Measurements from ENCODE around the gene MYH16.
"Not testable (repeated sequence)": the region's sequence is repeated elsewhere in the genome, so short reads cannot be mapped to it uniquely, and the experiment has no call there.

MYH16 gene

DNA sequence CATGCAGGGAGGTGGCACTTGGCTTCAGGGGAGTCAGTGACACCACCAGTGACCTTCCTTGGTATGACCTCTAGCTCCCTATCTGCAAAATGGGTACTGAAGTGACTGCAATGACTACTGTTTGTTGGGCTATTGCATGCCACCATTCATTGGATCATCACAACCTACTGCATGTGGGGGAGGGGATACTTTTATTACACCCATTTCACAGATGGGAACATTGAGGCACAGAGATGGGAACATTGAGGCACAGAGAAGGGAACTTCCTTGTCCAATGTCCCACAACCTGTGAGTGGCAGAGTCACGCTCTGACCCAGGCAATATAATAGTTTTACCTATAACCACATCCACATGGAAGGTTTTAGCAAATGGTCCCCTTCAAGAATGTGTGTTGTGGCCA is 12.2 kb upstream of the MYH16 start:
- no peak for DNase-seq

DNA sequence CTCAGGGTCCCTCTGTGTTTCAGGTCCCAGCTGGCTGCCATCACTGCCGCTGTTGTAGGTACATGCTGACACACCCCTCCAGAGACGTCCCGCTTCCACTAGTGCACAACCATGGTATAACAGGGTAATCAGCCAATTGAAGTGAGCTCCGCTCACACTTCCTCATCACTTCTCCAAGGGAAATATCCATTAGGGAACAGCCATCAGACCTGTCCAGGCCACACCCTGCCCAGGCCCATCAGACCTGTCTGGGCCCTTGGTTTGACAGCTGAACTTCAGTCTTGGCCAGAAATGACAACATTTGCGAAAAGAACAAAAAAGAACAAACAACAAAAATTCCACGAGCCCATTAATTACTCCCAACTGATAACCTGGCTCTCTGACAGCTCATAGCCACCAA is 11.0 kb upstream of the MYH16 start:
- DNase-seq, result no peak

GRCh38 chr7:99265848-99266480 is 6.7 kb upstream of the MYH16 start:
- DNase-seq, result no peak

DNA sequence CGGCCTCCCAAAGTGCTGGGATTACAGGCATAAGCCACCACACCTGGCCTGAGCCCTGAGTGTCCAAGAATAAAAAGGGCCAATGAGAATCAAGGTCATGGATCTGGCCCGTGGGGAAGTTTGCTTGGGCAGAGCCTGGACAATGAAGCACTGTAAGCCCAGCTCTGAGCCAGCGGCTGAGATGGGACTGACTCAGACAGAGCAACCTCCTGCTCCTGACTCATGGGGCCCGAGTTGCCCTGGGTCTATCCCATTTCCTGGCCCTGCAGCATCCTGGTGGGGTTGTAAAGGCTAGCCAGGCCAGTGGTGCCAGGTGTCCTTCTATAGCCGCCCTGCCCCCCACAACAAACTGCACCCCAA is 5.2 kb upstream of the MYH16 start:
- DNase-seq, result no peak

DNA sequence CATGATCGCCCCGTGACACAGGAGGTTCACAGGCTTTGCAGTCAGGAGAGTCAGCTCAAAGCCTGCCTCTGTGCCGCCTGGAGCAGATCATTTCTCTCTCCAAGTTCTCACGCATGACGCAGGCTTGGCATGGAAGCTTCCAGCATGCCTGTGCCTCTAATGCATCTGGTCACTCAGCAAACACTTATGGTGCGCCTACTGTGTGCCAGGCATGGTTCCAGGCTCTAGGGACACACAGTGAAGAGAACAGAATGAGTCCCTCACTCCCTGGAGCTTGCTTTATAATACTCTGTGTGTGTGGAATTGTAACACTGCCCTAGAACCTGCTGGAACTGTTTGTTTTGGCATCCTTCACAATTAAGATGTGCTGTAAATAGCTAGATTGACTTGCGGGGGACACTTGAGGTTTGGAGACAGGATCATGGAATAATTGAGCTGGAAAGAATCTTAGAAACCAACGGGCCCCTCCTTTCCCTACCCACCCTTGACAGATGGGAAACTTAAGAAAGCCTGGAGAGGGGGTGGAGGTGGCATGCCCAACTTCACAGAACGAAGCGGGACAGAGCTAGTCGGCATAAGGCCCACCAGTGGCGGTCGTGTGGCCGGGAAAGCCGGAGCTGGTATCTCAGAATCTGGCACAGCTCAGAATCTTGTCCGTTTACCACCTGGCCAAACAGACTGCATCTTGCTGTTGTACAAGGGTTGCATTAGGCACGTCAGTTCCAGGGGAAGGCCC is 4.6 kb upstream of the MYH16 start:
- DNase-seq, result no peak

DNA sequence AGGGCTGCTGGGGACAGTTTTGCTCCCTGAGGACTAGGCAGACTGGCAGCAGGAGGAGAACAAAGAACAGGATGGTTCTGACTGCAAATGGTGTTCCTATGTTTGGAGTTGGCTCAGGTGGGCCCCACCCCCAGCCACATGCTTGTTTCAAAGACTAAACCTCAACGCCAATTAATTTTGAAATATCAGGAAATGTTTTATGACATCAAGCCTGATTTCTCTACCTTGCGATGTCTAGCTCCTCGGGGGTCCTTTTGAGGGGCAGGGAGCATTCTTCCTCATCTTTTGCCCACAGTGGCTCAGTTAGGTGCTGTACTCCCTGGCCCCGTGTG is 4.1 kb upstream of the MYH16 start:
- DNase-seq, result no peak

GRCh38 chr7:99270702-99271101 is 1.9 kb upstream of the MYH16 start:
- no peak for DNase-seq

DNA sequence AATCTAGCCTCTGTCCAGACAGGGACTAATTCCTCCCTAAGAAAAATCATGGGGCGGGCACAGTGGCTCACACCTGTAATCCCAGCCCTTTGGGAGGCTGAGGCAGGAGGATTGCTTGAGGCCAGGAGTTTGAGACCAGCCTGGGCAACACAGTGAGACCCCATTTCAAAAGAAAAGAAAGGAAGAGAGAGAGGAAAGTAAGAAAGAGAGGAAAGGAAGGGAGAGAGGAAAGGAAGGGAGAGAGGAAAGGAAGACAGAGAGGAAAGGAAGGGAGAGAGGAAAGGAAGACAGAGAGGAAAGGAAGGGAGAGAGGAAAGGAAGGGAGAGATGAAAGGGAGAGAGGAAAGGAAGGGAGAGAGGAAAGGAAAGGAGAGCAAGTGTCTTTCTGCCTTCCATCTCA is 922 bp downstream of the MYH16 start:
- not testable (repeated sequence) for DNase-seq

GRCh38 chr7:99274908-99275307 is 2.3 kb downstream of the MYH16 start:
- DNase-seq, result not testable (repeated sequence)

DNA sequence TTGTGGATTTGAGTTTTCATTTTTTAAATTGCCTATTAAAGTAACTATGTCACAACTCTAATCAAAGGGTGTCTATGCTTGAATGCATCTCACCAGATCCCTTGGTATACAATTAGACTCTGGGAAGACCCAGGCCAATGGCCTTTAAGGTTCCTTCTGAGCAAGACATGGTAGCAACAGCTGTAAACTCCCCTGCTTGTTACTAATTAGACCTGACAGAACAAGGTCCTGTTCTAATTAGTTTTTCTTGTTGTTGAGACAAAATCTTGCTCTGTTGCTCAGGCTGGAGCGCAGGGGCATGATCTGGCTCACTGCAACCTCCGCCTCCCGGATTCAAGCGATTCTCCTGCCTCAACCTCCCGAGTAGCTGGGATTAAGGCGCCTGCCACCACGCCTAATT is 2.9 kb downstream of the MYH16 start:
- DNase-seq, result no peak

DNA sequence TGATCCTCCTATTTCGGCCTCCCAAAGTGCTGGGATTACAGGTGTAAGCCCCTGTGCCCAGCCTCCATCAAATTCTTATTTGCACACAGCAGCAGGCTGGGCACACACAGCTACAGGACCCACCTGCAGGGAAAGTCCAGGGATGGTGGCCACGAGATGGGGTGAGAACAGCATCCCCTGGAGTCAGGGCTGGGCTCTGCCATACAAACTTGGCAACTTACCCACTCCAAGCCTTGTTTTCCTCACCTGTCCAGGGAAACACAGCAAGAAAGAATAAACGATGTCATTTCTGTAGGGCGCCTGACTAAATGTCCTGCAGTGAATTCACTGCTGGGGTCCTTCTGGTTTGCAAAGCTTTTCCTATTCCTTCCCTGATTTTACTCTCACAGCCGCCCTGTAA is 5.5 kb downstream of the MYH16 start:
- no peak for DNase-seq

GRCh38 chr7:99284165-99284564 is 11.5 kb downstream of the MYH16 start:
- not testable (repeated sequence) for DNase-seq

DNA sequence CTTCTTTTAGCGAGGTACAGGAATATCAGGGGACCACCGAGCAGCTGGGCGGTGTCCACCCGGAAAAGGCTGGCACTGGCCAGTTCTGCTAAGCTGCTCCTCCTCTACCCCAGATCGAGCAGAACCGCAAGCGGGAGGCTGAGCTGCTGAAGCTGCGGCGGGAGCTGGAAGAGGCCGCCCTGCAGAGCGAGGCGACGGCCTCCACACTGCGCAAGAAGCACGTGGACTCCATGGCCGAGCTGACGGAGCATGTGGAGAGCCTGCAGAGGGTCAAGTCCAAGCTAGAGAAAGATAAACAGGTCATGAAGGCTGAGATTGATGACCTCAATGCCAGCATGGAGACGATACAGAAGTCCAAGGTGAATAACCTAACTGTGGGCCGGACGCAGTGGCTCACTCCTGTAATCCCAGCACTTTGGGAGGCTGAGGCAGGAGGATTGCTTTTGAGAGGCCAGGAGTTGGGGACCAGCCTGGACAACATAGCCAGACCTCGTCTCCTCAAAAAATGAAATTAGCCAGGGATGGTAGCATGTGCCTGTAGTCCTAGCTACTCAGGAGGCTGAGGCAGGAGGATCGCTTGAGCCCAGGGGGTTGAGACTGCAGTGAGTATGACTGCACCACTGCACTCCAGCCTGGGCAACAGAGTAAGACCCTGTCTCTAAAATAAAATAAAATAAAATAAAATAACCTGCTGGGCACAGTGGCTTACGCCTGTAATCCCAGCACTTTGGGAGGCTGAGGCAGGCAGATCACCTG is 15.3 kb downstream of the MYH16 start:
- no peak for DNase-seq

- no peak for DNase-seq
Observed at GRCh38 chr7:99289185-99289584, 16.5 kb downstream of the MYH16 start.

- not testable (repeated sequence) for DNase-seq
Observed at GRCh38 chr7:99290148-99290547, 17.5 kb downstream of the MYH16 start.

GRCh38 chr7:99290980-99291607 is 18.5 kb downstream of the MYH16 start:
- DNase-seq, result no peak

DNA sequence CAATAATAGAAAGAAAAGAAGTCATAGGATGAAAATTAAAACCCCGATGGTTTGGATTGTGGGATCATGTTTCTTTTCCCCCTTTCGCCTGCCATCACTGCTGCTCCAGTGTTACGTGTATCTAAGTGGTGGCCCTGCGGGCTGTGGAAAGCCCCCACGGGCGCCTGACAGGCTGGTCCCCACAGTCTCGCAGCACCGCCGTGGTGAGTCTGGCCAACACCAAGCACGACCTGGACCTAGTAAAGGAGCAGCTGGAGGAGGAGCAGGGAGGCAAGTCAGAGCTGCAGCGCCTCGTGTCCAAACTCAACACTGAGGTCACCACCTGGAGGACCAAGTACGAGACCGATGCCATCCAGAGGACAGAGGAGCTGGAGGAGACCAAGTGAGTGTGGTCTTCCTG is 19.5 kb downstream of the MYH16 start:
- DNase-seq, result no peak

- no peak for DNase-seq
Observed at GRCh38 chr7:99293167-99293566, 20.5 kb downstream of the MYH16 start.

DNA sequence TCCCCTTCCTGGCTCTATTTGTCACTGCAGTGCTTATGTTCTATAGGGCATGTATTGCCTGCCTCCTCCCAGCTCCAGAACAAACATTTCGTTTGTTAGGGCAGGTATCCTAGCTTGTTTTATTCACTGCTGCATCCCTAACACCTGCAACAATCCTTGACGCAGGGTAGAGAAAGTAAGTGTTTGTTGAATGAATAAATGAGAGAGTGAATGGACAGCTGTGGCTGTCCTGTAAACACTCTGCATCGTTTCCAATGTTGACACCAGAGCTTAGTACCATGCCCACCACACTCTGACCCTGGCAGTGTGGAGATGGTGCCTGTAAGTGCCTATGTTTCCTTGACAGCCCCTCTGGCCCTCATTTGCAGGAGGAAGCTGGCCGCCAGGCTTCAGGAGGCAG is 21.0 kb downstream of the MYH16 start:
- no peak for DNase-seq

GRCh38 chr7:99296471-99296870 is 23.8 kb downstream of the MYH16 start:
- no peak for DNase-seq

DNA sequence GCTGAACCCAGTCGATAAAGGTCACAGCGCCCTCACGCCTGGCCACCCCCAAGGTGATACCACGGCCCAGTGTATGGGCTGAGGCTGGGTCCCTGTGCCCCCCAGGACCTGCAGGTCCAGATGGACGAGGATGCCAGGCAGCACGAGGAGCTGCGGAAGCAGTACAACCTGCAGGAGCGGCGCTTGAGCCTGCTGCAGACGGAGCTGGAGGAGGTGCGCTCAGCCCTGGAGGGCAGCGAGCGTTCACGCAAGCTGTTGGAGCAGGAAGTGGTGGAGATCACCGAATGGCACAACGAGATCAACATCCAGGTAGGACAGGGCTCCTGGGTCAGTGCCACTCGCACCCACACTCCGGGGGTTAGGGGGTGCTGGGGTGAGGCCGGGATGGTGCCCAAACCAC is 28.9 kb downstream of the MYH16 start:
- DNase-seq, result no peak

DNA sequence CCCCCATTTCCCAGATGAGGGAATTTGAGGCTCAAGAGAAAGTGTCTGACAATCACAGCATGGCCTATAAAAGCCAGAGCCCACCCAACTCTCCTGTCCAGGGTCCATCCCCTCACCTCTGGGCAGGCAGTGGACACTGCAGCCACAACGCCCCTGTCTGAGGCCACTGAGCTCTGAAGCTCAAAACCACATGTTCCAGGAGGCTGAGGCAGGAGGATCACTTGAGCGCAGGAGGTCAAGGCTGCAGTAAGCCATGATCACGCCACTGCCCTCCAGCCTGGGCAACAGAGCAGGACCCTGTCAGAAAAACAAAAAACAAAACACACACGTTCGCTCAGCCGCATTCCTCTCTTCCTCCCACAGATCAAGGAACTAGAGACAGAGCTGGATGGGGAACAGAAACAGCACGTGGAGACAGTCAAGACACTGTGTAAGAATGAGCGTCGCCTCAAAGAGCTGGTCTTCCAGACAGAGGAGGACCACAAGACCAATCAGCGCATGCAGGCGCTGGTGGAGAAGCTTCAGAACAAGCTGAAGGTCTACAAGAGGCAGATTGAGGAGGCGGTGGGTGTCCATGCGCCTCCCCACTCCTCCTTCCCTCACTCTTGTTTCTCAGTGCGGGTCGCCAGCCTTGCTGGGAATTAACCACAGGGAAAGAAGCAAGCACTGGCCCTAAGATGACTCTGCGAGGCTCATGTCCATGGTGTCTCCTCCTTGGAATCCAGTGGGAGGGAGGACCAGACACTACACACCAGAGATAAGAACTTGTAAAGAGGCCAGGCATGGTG is 33.0 kb downstream of the MYH16 start:
- DNase-seq, result no peak

DNA sequence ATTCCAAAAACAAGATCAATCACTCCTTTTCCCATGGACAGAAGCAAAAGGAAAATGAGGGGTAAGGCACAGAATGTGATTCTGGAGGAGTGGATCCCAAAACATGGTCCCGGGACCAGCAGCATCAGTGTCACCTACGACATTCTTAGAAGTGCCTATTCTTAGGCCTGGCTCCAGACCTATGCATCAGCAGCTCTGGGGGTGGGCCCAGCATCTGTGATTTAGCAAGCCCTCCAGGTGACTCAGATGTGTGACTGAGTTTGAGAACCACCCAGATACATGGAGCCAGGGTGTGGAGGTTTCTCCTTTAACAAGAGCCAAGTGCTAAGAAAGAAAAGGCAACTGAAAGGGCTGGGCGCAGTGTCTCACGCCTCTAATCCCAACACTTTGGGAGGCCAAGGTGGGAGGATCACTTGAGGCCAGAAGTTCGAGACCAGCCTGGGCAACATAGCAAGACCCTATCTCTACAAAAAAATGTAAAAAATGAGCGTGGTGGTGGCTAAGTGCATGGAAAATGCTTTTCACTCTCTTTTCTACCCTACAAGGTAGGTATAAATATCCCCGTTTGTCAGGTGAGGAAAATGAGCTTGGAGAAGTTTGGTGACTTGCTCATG is 35.9 kb downstream of the MYH16 start:
- no peak for DNase-seq

Data from activated CD4-positive, alpha-beta T cell treated with anti-CD3 and anti-CD28 coated beads for 4 hours (primary cell).